GDM1 (cell line): Measurements from ENCODE around the gene TP53AIP1.

Experiments used
- DNase-seq: peaks from one replicate; lab custom pipeline; 2025; lab: John Stamatoyannopoulos, UW

The TP53AIP1 gene

DNA sequence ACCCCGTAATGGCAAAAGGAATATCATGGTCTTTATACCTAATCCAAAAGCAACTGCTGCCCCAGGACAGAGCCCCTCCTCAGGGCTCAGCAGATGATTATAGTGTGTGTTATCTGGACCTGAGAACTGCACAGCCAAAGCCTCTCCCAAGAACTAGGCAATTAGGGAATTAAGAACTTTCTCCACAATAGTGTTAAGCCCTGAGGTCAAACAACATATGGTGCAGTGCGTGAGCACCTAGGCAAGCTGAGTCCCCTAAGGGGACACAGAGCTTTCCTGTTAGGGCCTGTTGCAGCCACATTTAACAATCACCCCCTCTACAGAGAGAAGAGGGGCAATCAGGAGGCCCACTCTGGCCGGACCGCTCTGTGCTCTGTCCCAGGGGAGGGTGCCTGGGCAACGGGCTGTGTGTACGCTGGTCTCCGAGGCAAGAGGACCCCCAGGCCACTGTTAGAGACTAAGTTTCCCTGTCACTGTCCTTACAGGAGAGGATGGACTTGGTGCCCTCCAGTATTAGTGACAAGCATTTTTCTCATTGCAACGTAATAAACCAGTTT lies 52.9 kb downstream of the TP53AIP1 start:
- DNase-seq: no peak

GRCh38 chr11:128888034-128888985 lies 54.4 kb downstream of the TP53AIP1 start:
- no peak for DNase-seq

GRCh38 chr11:128886406-128887124 lies 56.1 kb downstream of the TP53AIP1 start:
- DNase-seq: no peak
